ENCODE results near the gene CLN3.

The CLN3 gene

DNA sequence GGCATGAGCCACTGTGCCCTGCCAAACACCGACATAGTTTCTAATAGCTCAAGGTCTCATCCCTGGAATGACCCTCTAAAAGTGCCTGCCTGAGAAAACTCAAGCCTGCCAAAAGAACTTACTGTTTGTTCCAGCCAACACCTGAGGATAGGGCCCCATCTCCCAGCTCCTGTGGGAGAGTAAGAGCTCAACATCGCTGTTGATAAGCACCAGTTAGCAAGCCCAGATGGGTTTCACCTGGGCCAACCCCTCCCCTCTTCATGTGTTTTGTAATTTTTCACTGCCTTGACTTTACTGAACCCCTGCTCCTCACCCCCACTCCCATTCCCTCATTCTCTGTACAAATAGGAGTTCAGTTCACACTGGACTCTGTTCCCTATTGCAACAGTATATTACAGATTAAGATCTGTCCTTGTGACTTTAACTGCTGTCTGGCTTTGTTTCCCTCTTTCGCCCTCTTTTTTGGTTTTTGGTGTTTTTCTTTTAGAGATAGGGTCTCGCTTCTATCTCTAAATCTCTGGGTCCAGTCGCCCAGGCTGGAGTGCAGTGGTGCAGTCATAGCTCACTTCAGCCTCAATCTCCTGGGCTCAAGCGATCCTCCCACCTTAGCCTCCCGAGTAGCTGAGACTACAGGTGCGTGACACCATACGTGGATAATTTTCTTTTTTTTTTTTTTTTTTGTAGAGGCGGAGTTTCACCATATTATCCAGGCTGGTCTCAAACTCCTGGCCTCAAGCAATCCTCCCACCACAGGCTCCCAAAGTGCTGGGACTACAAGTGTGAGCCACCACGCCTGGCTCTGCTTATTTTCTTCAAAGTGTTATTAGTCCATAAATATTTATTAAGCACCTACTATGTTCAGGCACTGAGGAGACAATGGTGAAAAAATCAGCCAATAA lies 34.6 kb upstream of the CLN3 start:
- H3K4me3 ChIP-seq (ENCODE audit: low read length): no peak overlapping the region
- TF ChIP-seq, protein P1, sequence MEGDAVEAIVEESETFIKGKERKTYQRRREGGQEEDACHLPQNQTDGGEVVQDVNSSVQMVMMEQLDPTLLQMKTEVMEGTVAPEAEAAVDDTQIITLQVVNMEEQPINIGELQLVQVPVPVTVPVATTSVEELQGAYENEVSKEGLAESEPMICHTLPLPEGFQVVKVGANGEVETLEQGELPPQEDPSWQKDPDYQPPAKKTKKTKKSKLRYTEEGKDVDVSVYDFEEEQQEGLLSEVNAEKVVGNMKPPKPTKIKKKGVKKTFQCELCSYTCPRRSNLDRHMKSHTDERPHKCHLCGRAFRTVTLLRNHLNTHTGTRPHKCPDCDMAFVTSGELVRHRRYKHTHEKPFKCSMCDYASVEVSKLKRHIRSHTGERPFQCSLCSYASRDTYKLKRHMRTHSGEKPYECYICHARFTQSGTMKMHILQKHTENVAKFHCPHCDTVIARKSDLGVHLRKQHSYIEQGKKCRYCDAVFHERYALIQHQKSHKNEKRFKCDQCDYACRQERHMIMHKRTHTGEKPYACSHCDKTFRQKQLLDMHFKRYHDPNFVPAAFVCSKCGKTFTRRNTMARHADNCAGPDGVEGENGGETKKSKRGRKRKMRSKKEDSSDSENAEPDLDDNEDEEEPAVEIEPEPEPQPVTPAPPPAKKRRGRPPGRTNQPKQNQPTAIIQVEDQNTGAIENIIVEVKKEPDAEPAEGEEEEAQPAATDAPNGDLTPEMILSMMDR (conservative IDR thresholded peaks at IDR 0.05; ENCODE audit: low read length): no peak
- DNase-seq (ENCODE audit: low read depth): no peak

GRCh38 chr16:28524681-28525171 lies 32.9 kb upstream of the CLN3 start:
- TF ChIP-seq, protein P1 (conservative IDR thresholded peaks at IDR 0.05; ENCODE audit: low read length): no peak
- peak; percentile 22 for DNase-seq (ENCODE audit: low read depth)
- no peak overlapping the region for H3K4me3 ChIP-seq (ENCODE audit: low read length)

- TF ChIP-seq, protein P1 (conservative IDR thresholded peaks at IDR 0.05; ENCODE audit: low read length): no peak
- no peak overlapping the region for H3K4me3 ChIP-seq (ENCODE audit: low read length)
- no peak for DNase-seq (ENCODE audit: low read depth)
Observed at GRCh38 chr16:28522792-28523191, 30.9 kb upstream of the CLN3 start.

DNA sequence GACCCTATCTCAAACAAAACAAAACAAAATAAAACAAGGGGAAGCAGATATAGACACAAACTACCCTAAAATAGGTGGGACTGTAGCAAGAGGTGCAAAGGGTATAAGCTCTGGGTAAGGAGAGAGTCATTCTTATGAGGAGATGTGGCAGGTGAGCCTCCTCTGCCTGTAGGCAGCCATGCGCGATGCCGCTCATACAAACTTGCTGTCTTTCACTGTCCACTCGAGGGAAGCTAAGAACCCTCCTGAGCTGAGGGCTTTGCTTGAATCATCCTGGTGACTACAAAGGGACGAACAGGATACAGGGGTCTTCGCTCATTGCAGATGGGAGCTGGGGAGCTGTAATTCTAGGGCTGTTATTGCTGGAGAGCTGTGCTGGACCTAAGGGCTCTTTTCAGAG lies 29.6 kb upstream of the CLN3 start:
- TF ChIP-seq, protein P1 (conservative IDR thresholded peaks at IDR 0.05; ENCODE audit: low read length): no peak
- H3K4me3 ChIP-seq (ENCODE audit: low read length): no peak overlapping the region
- DNase-seq (ENCODE audit: low read depth): no peak

DNA sequence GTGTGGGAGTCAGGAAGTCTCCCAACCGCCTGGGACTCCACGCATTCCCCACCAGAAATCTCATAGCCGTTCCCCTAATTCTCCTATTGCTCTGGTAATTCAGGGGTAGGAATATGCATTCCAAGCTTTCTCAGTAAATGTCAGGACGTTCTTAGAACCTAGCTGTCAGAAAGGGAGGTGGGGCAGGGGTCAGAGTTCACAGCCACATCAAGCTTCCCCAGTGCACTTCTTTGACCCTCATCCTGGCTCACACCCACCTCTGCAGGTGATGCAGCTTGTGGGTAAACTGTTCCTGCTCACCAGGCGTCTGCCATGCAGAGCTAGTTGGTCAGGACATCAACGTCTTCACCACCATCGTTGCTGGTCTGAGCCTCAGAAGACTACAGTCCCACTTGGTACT lies 28.8 kb upstream of the CLN3 start:
- DNase-seq (ENCODE audit: low read depth): no peak
- TF ChIP-seq, protein P1 (conservative IDR thresholded peaks at IDR 0.05; ENCODE audit: low read length): no peak
- H3K4me3 ChIP-seq (ENCODE audit: low read length): no peak overlapping the region

- no peak for DNase-seq (ENCODE audit: low read depth)
- no peak overlapping the region for H3K4me3 ChIP-seq (ENCODE audit: low read length)
- TF ChIP-seq, protein P1 (conservative IDR thresholded peaks at IDR 0.05; ENCODE audit: low read length): no peak
Observed at GRCh38 chr16:28514246-28514645, 22.4 kb upstream of the CLN3 start.

Data from AG10803 (cell line).